HG03469 (cell line): Measurements from ENCODE around the gene DEFB124.
"Not testable (repeated sequence)": the region's sequence is repeated elsewhere in the genome, so short reads cannot be mapped to it uniquely, and the experiment has no call there.

Source experiments
- ATAC-seq: cut with Tn5 transposase; IDR thresholded peaks from one replicate; pipeline ENCODE4 v1.9.1; 2021; ENCODE audit warnings: mild to moderate bottlenecking, moderate library complexity, moderate number of reproducible peaks; ENCODE audit not compliant: unreplicated experiment

DEFB124 gene

GRCh38 chr20:31427576-31427975 lies 47.4 kb downstream of the DEFB124 start:
- not testable (repeated sequence) for ATAC-seq

DNA sequence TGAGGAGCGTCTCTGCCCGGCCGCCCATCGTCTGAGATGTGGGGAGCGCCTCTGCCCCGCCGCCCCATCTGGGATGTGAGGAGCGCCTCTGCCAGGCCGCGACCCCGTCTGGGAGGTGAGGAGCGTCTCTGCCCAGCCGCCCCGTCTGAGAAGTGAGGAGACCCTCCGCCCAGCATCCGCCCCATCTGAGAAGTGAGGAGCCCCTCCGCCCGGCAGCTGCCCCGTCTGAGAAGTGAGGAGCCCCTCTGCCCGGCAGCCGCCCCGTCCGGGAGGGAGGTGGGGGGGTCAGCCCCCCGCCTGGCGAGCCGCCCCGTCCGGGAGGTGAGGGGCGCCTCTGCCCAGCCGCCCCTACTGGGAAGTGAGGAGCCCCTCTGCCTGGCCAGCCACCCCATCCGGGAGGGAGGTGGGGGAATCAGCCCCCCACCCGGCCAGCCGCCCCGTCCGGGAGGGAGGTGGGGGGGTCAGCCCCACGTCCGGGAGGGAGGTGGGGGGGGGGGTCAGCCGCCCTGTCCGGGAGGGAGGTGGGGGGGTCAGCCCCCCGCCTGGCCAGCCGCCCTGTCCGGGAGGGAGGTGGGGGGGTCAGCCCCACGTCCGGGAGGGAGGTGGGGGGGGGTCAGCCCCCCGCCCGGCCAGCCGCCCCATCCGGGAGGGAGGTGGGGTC lies 47.9 kb downstream of the DEFB124 start:
- not testable (repeated sequence) for ATAC-seq

GRCh38 chr20:31425797-31426196 lies 49.1 kb downstream of the DEFB124 start:
- ATAC-seq, result no peak

DNA sequence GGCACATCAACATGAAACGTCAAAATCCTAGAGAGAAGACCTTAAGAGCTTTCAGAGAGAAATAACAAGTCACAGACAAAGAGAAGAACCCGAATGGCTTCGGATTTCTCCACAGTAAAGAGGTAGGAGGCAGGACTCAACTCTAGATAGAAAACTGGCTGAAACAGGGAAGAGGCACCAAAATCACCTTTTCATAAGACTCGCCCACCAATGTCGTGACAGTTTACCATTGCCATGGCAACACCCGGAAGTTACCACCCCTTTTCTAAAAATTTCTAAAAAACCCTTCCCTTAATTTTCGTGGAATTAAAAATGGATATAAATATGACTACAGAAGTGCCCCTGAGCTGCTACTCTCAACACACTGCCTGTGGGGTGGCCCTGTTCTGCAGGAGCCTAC lies 56.6 kb downstream of the DEFB124 start:
- ATAC-seq, result no peak

- no peak for ATAC-seq
Measured at GRCh38 chr20:31415653-31416052, 59.3 kb downstream of the DEFB124 start.
